HCT116 (cell line): ENCODE data around the gene PANX3.

Source experiments
- EZH2 ChIP-seq: fragments of 200-600 bp; sonication (generic); IDR thresholded peaks from 2 replicates; pipeline ENCODE4 v1.6.1; 2017; ENCODE audit warnings: antibody characterized with exemption, mixed run types
- EZH2phosphoT487 ChIP-seq: fragments of 200-600 bp; IDR thresholded peaks from 2 replicates; pipeline ENCODE4 v1.6.1; 2018; ENCODE audit warnings: antibody characterized with exemption, borderline replicate concordance
- POLR2A ChIP-seq: IDR thresholded peaks from 2 replicates; pipeline ENCODE4 v1.7.0; 2011; ENCODE audit warnings: borderline replicate concordance; ENCODE audit not compliant: insufficient read depth, insufficient read length; ENCODE audit errors: extremely low read depth
- TF ChIP-seq, protein P1 (sequence below), 3 experiments: fragments of 200-600 bp in 1 of 3; sonication (generic) in 1 of 3; IDR thresholded peaks in 2 of 3; conservative IDR thresholded peaks in 1 of 3; 2 replicates each; pipeline ENCODE4 v1.5.1; 2012 to 2017; ENCODE audit warnings: low read depth in 2 of 3, low read length in 2 of 3, antibody characterized with exemption in 1 of 3, borderline replicate concordance in 1 of 3, control low read depth in 1 of 3, mild to moderate bottlenecking in 1 of 3, mixed read lengths in 1 of 3, mixed run types in 1 of 3, moderate library complexity in 1 of 3; ENCODE audit not compliant: insufficient read depth in 1 of 3

DNA sequence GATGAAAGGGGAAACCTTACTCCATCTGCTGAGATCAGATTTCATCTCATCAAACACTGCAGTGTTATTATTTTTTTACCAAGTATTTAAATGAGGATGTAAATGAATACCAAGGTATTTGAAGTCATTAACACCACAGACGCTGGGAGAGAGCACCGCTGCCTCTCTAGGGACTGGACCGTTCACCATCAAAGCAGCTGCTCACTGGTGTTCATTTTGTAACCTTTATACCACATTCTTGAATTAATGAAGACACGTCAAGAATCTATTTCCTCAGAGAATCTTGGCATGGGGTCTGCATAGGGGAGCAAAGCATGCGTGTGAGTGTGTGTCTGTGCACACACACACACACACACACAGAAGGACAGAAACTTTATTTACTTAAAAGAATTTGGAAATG lies 46.7 kb downstream of the PANX3 start:
- TF ChIP-seq EZH2 = no peak
- TF ChIP-seq, protein P1, sequence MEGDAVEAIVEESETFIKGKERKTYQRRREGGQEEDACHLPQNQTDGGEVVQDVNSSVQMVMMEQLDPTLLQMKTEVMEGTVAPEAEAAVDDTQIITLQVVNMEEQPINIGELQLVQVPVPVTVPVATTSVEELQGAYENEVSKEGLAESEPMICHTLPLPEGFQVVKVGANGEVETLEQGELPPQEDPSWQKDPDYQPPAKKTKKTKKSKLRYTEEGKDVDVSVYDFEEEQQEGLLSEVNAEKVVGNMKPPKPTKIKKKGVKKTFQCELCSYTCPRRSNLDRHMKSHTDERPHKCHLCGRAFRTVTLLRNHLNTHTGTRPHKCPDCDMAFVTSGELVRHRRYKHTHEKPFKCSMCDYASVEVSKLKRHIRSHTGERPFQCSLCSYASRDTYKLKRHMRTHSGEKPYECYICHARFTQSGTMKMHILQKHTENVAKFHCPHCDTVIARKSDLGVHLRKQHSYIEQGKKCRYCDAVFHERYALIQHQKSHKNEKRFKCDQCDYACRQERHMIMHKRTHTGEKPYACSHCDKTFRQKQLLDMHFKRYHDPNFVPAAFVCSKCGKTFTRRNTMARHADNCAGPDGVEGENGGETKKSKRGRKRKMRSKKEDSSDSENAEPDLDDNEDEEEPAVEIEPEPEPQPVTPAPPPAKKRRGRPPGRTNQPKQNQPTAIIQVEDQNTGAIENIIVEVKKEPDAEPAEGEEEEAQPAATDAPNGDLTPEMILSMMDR (IDR thresholded peaks at IDR 0.05 in 2 of 3, conservative IDR thresholded peaks at IDR 0.05 in 1 of 3; ENCODE audit: borderline replicate concordance in 1 of 3, insufficient read depth in 1 of 3, low read depth in 2 of 3, low read length in 2 of 3) = no peak
- no peak for TF ChIP-seq POLR2A
- TF ChIP-seq EZH2phosphoT487 = no peak
